HG02884 (cell line): ENCODE measurements around the gene CD300LB.
"Not testable (repeated sequence)": the region's sequence is repeated elsewhere in the genome, so short reads cannot be mapped to it uniquely, and the experiment has no call there.

Experiments
- ATAC-seq: cut with Tn5 transposase; IDR thresholded peaks from one replicate; pipeline ENCODE4 v1.9.1; 2021; ENCODE audit warnings: mild to moderate bottlenecking, moderate library complexity; ENCODE audit not compliant: unreplicated experiment

Gene CD300LB

DNA sequence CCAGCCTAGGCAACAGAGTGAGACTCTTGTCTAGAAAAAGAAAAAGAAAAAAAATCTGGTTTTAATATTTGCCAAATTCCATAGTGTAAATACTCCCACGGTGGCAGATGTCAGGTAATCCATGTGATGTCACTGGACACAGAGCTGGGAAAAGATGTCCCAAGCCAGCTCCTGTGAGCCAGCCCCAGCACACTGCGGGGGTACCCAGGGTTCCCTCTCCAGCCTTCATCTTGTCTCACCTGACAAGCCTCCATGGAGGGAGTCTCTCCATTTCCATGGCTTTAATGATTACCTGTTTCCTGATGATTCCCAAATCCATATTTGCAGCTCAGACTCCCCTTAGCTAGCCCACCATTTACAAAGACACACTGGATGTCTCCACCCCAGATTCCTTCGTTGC is 4.6 kb downstream of the CD300LB start:
- ATAC-seq: no peak

DNA sequence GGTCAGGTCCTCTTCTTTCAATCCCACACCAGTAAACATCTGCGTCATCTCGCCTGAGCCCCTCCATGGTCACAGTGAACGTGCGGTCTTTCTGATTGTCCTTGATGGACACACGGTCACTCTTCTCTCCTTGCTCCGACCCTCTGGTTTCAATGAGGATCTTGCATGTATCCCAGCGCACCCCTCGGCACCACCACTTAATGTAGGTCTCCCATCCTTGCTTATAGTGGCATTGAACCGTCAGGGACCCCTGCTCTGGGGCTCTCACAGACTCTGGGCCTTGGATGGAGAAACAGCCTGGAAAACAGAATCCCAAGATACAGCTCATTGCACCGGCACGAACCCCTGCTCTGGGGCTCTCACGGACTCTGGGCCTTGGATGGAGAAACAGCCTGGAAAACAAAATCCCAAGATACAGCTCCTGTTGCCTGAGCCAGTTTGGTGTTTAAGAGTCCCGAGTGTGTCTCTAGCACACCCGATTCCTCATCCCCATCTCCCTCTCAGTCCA is 5.4 kb downstream of the CD300LB start:
- ATAC-seq: no peak

DNA sequence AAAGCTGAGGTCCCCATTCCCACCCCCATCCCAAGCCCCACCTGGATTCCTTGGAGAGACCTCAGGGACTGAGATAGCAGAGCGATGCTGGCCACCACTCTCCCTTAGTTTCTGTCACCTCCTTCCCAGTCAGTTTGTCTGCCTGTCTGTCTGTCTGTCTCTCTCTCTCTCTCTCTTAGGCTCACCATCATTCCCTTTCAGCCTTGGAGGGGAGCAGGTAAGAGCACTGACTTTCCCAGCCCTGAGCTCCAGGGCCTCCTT is 5.9 kb downstream of the CD300LB start:
- ATAC-seq: no peak

GRCh38 chr17:74524653-74525464 is 6.4 kb downstream of the CD300LB start:
- no peak for ATAC-seq

- ATAC-seq: no peak
Measured at GRCh38 chr17:74523308-74523707, 8.0 kb downstream of the CD300LB start.

DNA sequence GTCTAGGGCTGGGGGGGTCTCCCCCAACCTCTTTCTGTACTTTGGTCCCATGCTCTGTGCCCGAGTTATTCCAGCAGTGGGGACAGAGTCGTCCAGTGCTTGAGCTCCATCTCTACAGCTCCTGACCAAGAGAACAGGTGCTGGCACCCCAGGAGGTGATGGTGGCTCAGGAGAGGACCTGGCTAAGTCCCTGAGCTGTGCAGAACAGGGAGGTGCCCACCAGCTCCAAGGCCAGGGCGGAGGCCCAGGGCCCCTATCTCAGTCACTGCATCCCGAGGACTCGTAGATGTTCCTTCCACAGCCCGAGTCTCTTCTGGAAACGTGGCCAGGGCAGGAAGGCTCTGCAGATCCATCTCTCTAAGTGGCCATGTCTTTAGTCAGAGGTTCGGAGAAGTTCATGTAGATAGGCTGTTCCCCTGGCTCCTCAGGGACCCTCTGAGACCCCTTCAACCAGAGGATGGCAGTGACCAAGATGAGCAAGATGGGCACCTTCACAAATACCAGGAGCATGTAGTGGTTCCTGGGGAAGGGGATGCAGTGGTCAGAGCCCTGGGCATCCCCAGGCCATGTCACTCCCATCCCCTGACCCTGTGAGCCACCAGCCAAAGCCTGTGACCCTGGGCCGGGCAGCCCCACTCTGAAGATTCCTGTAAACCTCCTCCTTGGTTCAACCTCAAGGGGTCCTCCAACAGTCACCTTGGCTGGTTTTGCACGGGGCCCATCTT is 8.7 kb downstream of the CD300LB start:
- no peak for ATAC-seq

GRCh38 chr17:74521701-74522201 is 9.5 kb downstream of the CD300LB start:
- ATAC-seq: no peak

GRCh38 chr17:74520790-74521480 is 10.3 kb downstream of the CD300LB start:
- ATAC-seq: no peak

DNA sequence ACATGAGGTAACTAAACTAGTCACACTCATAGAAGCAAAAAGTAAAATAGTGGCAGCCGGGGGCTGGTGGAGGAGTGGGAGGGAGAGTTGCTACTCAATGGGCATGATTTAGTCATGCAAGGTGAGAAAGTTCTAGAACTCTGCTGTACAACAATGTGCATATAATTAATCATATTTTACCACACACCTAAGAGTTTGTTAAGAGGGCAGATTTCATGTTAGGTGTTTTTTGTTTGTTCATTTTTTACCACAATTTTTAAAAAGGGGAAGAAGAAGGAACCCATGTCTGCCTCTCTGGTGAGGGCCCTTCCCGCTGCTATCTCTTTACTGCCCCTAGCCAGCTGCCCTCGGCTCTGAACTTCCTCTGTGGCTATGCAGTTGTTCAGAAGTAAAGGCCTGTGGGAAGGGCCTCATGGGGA is 11.2 kb downstream of the CD300LB start:
- no peak for ATAC-seq

DNA sequence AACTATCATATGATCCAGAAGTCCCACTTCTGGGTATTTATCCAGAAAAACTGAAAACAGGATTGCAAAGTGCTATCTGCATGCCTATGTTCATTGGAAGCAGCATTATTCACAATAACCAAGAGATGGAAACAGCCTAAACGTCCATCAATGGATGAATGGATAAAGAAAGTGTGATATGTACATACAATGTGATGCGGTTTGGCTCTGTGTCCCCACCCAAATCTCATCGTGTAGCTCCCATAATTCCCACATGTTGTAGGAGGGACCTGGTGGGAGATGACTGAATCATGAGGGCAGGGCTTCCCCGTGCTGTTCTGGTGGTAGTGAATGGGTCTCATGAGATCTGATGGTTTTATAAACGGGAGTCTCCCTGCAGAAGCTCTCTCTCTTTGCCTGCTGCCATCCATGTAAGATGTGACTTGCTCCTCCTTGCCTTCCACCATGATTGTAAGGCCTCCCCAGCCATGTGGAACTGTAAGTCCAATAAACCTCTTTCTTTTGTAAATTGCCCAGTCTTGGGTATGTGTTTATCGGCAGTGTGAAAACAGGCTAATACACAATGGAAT is 12.8 kb downstream of the CD300LB start:
- not testable (repeated sequence) for ATAC-seq

- no peak for ATAC-seq
Measured at GRCh38 chr17:74516561-74517328, 14.5 kb downstream of the CD300LB start.

- no peak for ATAC-seq
Measured at GRCh38 chr17:74515941-74516340, 15.3 kb downstream of the CD300LB start.

- no peak for ATAC-seq
Measured at GRCh38 chr17:74514632-74515334, 16.5 kb downstream of the CD300LB start.

- no peak for ATAC-seq
Measured at GRCh38 chr17:74513987-74514631, 17.2 kb downstream of the CD300LB start.

- ATAC-seq: peak; percentile 47
Measured at GRCh38 chr17:74512624-74513091, 18.6 kb downstream of the CD300LB start.

DNA sequence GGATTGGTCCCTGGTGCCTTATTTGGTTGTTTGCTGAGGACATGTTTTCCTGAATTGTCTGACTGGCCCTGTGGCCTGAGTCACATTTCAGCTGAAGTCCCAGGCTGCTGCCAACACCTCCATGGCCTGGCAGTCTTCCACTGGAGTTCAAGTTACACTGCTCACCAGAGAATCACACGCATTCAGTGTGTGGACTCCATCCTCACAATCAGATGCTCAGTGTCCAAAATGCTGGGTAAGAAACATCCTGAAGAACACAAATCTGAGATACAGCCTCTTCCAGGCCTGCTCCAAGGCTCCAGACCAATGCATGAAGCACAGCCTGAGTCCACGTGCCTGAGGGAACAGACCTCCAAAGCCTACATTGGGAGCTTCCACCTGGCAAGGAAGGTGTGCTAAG is 19.2 kb downstream of the CD300LB start:
- ATAC-seq: no peak

DNA sequence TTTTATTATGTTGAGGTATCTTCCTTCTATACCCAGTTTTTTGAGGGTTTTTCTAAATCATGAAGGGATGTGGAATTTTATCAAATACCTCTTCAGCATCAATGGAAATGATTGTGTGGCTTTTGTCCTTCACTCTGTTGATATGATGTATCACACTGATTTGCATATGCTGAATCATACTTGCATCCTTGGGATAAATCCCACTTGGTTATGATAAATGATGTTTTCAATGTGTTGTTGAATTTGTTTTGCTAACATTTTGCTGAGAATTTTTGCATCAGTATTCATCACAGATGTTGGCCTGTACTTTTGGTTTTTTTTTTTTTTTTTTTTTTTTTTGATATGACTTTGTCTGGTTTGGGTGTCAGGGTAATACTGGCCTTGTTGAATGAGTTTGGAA is 23.1 kb downstream of the CD300LB start:
- no peak for ATAC-seq

DNA sequence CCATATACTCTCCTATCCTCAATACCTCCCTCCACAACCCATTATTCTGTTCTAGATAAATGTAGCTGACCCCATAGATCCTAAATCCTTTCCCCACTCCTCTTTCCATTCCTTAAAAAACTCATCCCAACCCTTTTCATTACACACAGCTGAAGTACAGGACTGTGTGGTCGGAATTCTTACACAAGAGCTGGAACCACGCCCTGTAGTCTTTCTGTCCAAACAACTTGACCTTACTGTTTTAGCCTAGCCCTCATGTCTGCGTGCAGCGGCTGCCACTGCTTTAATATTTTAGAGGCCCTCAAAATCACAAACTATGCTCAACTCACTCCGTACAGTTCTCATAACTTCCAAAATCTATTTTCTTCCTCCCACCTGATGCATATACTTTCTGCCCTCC is 27.3 kb downstream of the CD300LB start:
- ATAC-seq: not testable (repeated sequence)

DNA sequence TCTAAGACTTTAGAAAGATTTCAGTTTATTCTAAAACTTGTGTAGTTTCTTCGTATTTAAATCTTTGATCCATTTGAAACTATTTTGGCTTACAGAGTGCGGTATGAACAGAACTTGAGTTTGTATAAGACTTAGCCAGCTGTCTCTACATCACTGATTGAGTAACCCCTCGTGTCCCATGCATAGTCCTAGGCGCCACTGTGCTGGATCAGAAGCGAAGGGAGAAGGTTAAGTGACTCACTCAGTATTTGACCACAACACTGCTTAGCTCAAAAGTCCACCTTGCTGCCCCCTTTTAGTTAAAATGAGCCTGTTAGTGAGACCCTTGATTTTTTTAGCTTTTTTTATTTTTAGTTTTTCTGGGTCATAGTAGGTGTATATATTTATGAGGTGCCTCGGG is 28.4 kb downstream of the CD300LB start:
- no peak for ATAC-seq
